Femur (tissue), 1 donor: ENCODE measurements around the gene TFG.
A peak's percentile ranks its signal among the peaks of the same experiment; 100 is the strongest.

Experiments used
- DNase-seq: peaks from one replicate; pipeline ENCODE4 v3.0.0-alpha.2; 2017

TFG gene

GRCh38 chr3:100759159-100759558 lies 49.9 kb downstream of the TFG start:
- DNase-seq = no peak

- DNase-seq = no peak
These were observed 50.7 kb downstream of the TFG start for GRCh38 chr3:100759950-100760349.

GRCh38 chr3:100760377-100760776 lies 51.1 kb downstream of the TFG start:
- DNase-seq = no peak

- DNase-seq = no peak
These were observed 52.1 kb downstream of the TFG start for GRCh38 chr3:100761211-100761942.

- no peak for DNase-seq
These were observed 52.7 kb downstream of the TFG start for GRCh38 chr3:100761951-100762350.

GRCh38 chr3:100765437-100765975 lies 56.2 kb downstream of the TFG start:
- no peak for DNase-seq

- DNase-seq = no peak
These were observed 56.8 kb downstream of the TFG start for GRCh38 chr3:100766069-100766468.

- no peak for DNase-seq
These were observed 60.4 kb downstream of the TFG start for GRCh38 chr3:100769693-100770092.

GRCh38 chr3:100775226-100775625 lies 65.9 kb downstream of the TFG start:
- DNase-seq = no peak

GRCh38 chr3:100775669-100776068 lies 66.4 kb downstream of the TFG start:
- DNase-seq = no peak

GRCh38 chr3:100776097-100776729 lies 66.9 kb downstream of the TFG start:
- DNase-seq = no peak

- DNase-seq = no peak
These were observed 67.5 kb downstream of the TFG start for GRCh38 chr3:100776746-100777145.

- no peak for DNase-seq
These were observed 68.0 kb downstream of the TFG start for GRCh38 chr3:100777271-100777670.

- no peak for DNase-seq
These were observed 70.2 kb downstream of the TFG start for GRCh38 chr3:100779480-100779879.

GRCh38 chr3:100780071-100780622 lies 70.9 kb downstream of the TFG start:
- DNase-seq = no peak

- DNase-seq = no peak
These were observed 72.0 kb downstream of the TFG start for GRCh38 chr3:100781301-100781700.

- peak; percentile 75 for DNase-seq
These were observed 73.1 kb downstream of the TFG start for GRCh38 chr3:100782348-100782747.

GRCh38 chr3:100782906-100783305 lies 73.6 kb downstream of the TFG start:
- DNase-seq = peak; percentile 78

- DNase-seq = no peak
These were observed 74.3 kb downstream of the TFG start for GRCh38 chr3:100783619-100784018.

GRCh38 chr3:100789579-100789978 lies 80.3 kb downstream of the TFG start:
- no peak for DNase-seq

GRCh38 chr3:100796556-100796955 lies 87.3 kb downstream of the TFG start:
- DNase-seq = no peak

- no peak for DNase-seq
These were observed 88.7 kb downstream of the TFG start for GRCh38 chr3:100798012-100798411.
